ENCODE measurements around the gene UST. TPM values are rescaled to one million over a fixed set of nuclear protein-coding genes. Genes with fewer than 3 reads are reported as not detected.

The UST gene
- total and polyA plus RNA-seq, 2 of the 8 experiments (the other 6 are each of a cell fraction or from before 2014, with no cell fraction given), result 13.5 to 34.5 TPM

GRCh38 chr6:148724428-148724827, 22.4 kb upstream of the UST start:
- ChIA-PET POLR2A (ENCODE audit: partially characterized antibody) (no interaction called here), CTCF (ENCODE audit: partially characterized antibody) (no interaction called here)
- H3K27me3 ChIP-seq (replicated peaks in 1 of 4; ENCODE audit: control insufficient read depth in 3 of 4, extremely low read depth in 1 of 4, insufficient read depth in 3 of 4, low read length in 3 of 4), result no peaks in the 10 kb centered on the region
- no peak overlapping the region for H4K91ac ChIP-seq (replicated peaks; ENCODE audit: insufficient read length, low read length)
- no peak overlapping the region for H3K27ac ChIP-seq (ENCODE audit: low read depth, low read length)
- H4K20me1 ChIP-seq (replicated peaks in 1 of 2; ENCODE audit: control insufficient read depth in 1 of 2, insufficient read depth in 2 of 2, low read length in 2 of 2), result no peaks in the 10 kb centered on the region
- no peak overlapping the region for H3K4me3 ChIP-seq (ENCODE audit: extremely low read depth in 1 of 4, insufficient read depth in 2 of 4, low read depth in 3 of 4, low read length in 4 of 4)
- peaks cover 0 to 3% of the 10 kb centered on the region in 2 experiments; a peak in 1 of 4 replicates for H3K9me3 ChIP-seq (ENCODE audit: insufficient read depth in 2 of 2, low read depth in 1 of 2, low read length in 1 of 2)
- H4K5ac ChIP-seq (ENCODE audit: insufficient read length, low read depth, low read length), result no peak overlapping the region
- no peaks in the 10 kb centered on the region for H3K79me1 ChIP-seq (ENCODE audit: low read depth, low read length)
- H3K23me2 ChIP-seq (ENCODE audit: low read depth, low read length), result no peaks in the 10 kb centered on the region
- no peaks in the 10 kb centered on the region for H3K4me1 ChIP-seq (replicated peaks in 1 of 4; ENCODE audit: control insufficient read depth in 3 of 4, insufficient read depth in 4 of 4, low read length in 3 of 4)
- H3K9ac ChIP-seq (replicated peaks in 1 of 4; ENCODE audit: extremely low read depth in 1 of 4, low read depth in 3 of 4, low read length in 3 of 4), result no peak overlapping the region
- no peak overlapping the region for H2BK12ac ChIP-seq (ENCODE audit: low read depth, low read length)
- no peak overlapping the region for H3K18ac ChIP-seq (ENCODE audit: extremely low read depth, low read length)
- no peak overlapping the region for H3K56ac ChIP-seq (replicated peaks; ENCODE audit: insufficient read length, low read depth, low read length)
- H3K79me2 ChIP-seq (ENCODE audit: control insufficient read depth in 1 of 2, insufficient read depth in 2 of 2, low read length in 2 of 2), result no peaks in the 10 kb centered on the region
- H3K4me2 ChIP-seq (ENCODE audit: insufficient read depth in 1 of 2, low read depth in 2 of 2, low read length in 2 of 2), result no peak overlapping the region
- TF ChIP-seq BCL11A (IDR thresholded peaks at IDR 0.05; ENCODE audit: low read depth in 2 of 2, low read length in 2 of 2) (no peak), SIN3A (conservative IDR thresholded peaks at IDR 0.05 in 1 of 2, IDR thresholded peaks at IDR 0.05 in 1 of 2; ENCODE audit: low read depth in 1 of 2, low read length in 2 of 2) (no peak), EP300 (IDR thresholded peaks at IDR 0.05; ENCODE audit: borderline replicate concordance in 1 of 2, low read depth in 2 of 2, low read length in 2 of 2) (no peak), KDM1A (IDR thresholded peaks at IDR 0.05; ENCODE audit: borderline replicate concordance, low read length) (no peak), MAX (IDR thresholded peaks at IDR 0.05) (no peak), SAP30 (IDR thresholded peaks at IDR 0.05; ENCODE audit: insufficient read depth, insufficient replicate concordance, low read length) (no peak), BRCA1 (IDR thresholded peaks at IDR 0.05; ENCODE audit: low read depth, low read length) (no peak), SP2 (IDR thresholded peaks at IDR 0.05; ENCODE audit: low read length) (no peak), SP4 (IDR thresholded peaks at IDR 0.05; ENCODE audit: low read length) (no peak), NANOG (IDR thresholded peaks at IDR 0.05; ENCODE audit: insufficient read depth, low read depth, low read length, poor library complexity, severe bottlenecking) (no peak), HDAC6 (IDR thresholded peaks at IDR 0.05; ENCODE audit: low read depth, low read length) (no peak), CBX5 (IDR thresholded peaks at IDR 0.05; ENCODE audit: low read depth, low read length) (no peak)
- H3K36me3 ChIP-seq (ENCODE audit: control insufficient read depth in 2 of 4, insufficient read depth in 4 of 4, low read length in 3 of 4), result no peaks in the 10 kb centered on the region; a peak in 1 of 8 replicates
- H2BK120ac ChIP-seq (replicated peaks; ENCODE audit: low read depth, low read length), result no peak overlapping the region
- DNase-seq (ENCODE audit: low read depth in 1 of 2, low spot score in 2 of 2), result no peak
- H3K23ac ChIP-seq (ENCODE audit: insufficient read length), result no peak overlapping the region
- no peak overlapping the region for H3K14ac ChIP-seq (ENCODE audit: insufficient read length)
- H2BK20ac ChIP-seq (ENCODE audit: low read length), result no peak overlapping the region
- no peak overlapping the region for H2BK15ac ChIP-seq (ENCODE audit: low read length)
- no peak overlapping the region for H2AK5ac ChIP-seq (ENCODE audit: low read depth, low read length)
- H2AFZ ChIP-seq (ENCODE audit: low read length), result no peak overlapping the region
- no peak overlapping the region for H2BK5ac ChIP-seq (ENCODE audit: low read depth, low read length)
- H4K8ac ChIP-seq (ENCODE audit: extremely low read depth, insufficient read depth, low read length), result no peak overlapping the region
- no peak overlapping the region for H3K4ac ChIP-seq (replicated peaks; ENCODE audit: insufficient read length, low read depth, low read length)
- FAIRE-seq, result no peak

Measured in H1 (cell line).